GM18873 (cell line): ENCODE measurements around the gene CDK17.

Experiments
- ATAC-seq: cut with Tn5 transposase; IDR thresholded peaks from one replicate; pipeline ENCODE4 v1.9.1; 2021; ENCODE audit warnings: mild to moderate bottlenecking, moderate library complexity, moderate number of reproducible peaks; ENCODE audit not compliant: unreplicated experiment, low FRiP score

The CDK17 gene

GRCh38 chr12:96285158-96285557 is 115.1 kb downstream of the CDK17 start:
- ATAC-seq = no peak

DNA sequence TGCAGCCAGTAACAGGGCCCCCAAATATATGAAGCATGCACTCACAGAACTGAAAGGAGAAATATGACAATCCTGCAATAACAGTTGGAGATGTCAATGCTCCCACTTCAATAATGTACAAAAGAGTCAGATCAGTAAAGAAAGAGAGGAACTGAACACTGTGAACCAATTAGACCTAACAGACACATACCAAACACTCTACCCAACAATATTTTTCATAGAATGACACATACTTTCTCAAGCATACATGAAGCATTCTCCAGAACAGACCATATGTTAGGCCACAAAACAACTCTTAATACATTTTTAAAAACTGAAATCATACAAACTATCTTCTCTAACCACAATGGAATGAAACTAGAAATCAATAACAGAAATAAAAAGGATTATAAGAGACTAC is 125.9 kb downstream of the CDK17 start:
- ATAC-seq = no peak

DNA sequence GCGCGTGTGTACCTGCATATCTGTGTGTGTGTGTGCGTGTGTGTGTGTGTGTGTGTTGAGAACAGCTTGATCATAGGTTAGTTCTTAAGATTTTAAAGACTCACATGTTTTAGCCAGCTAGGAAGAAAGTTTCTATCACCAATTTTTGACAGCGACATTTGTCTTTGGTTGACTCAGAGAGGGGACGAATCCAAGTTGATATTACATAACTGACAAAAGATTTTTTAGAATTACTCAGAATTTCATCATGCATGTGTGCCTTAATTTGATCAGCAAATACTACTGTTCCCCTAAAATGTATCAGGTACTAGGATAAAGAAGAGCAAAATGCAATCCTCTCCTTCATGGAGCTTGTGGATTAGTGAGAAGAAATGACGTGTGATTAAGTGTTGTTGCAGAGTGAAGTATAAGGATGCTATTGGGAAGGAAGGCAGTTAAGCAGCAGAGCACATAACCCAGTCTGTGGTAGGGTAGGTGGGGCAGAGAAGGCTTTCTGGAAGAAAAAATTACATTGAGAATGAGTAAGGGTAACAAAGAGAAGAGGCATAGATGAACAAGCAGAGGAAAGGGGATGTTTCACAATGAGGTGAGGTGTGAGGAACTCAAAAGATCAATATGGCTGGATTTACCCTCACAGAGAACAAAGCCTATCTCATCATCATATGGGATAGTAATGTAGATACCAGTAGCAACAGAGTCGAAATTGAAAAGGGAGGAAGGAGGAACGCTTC is 128.6 kb downstream of the CDK17 start:
- ATAC-seq = no peak

DNA sequence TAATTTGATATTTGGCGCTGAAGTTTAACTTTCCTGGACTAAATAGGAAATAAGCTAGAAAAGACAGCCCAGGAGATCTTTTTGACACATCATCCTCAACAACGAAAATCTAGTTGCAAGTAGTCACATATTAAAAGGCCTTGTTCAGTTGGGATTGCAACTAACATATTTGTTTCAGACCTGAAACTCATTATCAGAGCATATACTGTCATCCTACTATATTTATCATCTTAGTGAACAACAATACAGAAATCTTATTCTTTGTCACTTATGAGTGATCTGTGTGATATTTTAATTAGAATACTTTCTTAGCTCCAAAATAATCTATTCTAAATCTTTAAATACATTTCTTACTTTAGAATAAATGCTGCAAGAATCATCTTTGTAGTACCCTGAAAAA is 134.0 kb downstream of the CDK17 start:
- no peak for ATAC-seq

DNA sequence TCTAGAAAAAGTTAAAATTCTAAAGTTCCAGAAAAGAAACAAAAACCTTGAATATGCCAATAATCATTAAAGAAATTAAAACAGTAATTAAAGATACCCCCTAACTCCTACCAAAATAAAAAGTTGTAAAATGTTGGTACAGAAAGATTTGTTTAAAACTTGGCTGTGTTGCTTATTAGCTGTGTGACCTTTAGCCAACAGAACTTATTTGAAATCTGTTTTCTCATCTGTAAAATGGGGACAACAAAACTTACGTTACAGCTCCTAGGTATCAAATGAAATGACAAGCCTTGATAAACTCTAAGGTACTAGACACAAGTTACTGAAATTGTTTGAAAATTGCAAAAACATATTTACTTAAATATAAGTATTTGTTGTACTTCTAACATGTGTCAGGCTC is 134.4 kb downstream of the CDK17 start:
- ATAC-seq = no peak

DNA sequence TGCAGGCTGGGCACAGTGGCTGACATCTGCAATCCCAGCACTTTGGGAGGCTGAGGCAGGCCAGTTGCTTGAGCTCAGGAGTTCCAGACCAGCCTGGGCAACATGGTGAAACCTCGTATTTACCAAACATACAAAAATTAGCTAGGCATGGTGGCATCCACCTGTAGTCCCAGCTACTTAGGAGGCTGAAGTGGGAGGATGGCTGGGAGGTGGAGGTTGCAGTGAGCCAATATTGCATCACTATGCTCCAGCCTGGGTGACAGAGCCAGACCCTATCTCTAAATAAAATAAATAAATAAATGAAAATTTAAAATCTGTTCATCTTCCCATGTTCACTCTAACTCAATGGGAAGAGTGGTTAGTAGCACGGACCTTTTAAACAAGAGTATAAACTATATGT is 134.8 kb downstream of the CDK17 start:
- no peak for ATAC-seq

GRCh38 chr12:96263449-96263902 is 136.8 kb downstream of the CDK17 start:
- no peak for ATAC-seq

DNA sequence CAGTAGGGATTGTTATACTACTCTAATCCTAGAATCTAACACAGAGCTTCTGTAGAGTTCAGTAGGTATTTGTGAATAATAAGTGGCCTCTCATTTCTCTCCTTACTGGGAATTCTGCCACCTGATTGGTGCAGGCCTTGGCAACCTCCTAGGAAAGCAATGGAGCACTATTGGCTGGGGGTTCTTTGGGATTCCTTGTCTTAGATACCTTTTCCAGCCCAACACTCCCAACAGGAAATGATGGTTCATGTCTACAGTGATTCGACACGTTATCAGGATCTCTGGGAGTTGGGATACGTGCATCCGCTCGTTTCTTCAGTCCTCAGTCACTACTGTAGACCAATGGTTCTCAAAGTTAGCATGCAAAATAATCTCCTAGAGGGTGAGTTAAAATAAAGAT is 138.7 kb downstream of the CDK17 start:
- ATAC-seq = no peak

- ATAC-seq = no peak
Measured at GRCh38 chr12:96260644-96261043, 139.6 kb downstream of the CDK17 start.

DNA sequence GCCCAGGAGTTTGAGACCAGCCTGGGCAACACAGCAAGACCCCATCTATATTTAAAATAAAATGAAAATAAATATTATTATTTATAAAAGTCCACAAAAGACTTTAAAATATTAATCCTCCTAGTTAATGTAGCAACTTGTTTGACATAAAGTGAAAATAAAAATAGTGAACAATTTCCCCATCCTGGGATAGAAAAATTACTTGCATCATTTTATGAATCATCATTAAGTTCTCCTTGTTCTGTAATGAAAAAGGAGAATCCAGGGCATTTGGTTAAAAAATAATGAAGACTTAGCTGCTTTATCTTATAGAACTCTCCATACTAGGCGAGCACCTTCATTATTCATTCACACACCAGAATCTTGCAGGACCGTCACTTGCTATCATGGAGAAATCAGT is 140.0 kb downstream of the CDK17 start:
- ATAC-seq = no peak

DNA sequence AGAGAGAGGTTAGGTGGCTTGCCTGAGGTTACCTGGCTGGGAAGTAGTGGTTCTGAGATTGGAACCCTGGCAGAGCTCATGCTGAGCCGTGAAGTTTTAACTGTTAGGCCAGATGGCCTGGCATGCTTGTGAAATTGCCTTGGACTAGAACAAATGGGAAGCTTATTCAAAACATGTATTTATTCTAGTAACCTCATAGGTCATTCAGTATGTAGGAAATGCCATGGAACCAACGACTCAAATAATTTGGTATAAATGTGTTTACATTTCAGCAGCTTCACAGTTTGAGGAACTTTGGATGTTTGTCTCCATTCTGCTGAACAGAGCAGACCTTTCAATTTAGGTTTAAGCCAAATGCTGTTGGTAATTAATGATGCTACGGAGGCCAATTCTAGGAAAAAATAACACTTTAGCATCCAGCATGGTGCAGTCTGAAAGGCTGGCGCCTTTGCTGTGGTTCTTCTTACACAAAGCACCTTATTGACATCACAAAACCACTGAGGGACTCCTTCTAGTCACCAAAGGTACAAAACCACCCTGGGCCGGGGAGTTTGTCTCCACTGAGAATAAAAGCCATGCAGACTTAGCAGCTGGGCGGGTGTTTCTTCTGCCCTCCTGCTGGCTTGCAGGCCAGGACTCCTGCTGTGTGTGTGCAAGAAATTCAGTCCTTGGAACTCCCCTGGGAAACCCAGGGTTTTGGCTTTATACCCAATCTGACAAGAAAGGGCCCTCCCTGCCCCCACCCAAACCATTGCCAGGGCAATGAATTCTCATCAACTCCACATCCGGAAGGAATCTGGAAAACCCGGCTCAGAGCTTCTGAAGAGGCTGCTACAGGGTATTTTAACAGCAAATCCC is 141.9 kb downstream of the CDK17 start:
- no peak for ATAC-seq

DNA sequence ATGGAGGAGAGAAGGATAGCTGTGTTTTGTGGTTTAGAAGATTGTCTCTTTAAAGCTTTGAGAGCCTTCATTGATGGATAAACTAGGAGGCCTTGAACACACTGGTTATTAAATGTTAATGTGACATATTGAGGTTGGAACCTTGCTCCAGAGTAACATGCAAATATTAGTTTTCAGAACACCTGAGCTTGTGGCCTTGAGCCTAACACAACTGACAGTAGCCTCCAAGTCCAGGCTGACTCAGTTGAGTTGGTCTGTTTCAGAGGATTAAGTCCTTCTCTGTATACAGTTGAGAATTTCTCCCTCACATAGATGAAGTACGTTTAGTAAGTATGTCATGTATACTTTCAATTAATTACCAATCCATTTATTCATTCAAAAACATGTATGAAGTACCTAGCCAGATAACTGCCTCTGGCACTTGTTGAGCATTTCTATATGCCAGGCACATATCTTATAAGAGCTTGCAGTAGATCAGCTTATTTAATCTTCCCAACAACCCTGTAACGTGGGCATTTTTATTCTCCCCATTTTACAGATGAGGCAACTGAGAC is 142.6 kb downstream of the CDK17 start:
- ATAC-seq = no peak

GRCh38 chr12:96256672-96257361 is 143.4 kb downstream of the CDK17 start:
- ATAC-seq = no peak

- ATAC-seq = no peak
Measured at GRCh38 chr12:96255077-96255476, 145.2 kb downstream of the CDK17 start.

DNA sequence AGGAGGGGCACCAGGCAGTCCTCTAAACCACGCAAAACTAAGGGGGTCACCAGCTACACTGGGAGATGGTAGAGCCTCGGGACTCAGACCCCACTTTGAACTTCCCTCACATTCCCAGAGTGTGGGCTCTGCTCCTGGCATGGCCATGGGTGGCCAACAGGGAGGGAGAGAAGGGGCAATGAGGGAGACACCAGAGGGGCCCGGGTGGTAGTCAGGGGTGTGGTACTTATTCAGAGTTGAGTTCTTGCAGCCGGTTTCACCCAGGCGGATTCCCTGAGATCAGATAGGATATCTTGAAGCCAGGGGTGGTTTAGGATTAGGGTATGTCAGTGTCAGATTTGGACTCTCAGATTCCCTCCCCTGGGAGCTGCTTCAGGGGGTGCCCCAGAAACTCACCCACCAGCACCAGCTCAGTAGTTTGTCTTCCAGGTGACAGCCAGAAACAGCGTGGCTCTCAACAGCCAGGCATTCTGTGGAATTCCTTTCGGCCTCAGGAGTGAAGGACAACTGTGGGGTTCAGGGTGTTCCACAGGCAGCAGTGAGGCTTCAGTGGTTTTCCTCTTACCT is 150.0 kb downstream of the CDK17 start:
- no peak for ATAC-seq

- no peak for ATAC-seq
Measured at GRCh38 chr12:96249196-96250118, 150.8 kb downstream of the CDK17 start.

DNA sequence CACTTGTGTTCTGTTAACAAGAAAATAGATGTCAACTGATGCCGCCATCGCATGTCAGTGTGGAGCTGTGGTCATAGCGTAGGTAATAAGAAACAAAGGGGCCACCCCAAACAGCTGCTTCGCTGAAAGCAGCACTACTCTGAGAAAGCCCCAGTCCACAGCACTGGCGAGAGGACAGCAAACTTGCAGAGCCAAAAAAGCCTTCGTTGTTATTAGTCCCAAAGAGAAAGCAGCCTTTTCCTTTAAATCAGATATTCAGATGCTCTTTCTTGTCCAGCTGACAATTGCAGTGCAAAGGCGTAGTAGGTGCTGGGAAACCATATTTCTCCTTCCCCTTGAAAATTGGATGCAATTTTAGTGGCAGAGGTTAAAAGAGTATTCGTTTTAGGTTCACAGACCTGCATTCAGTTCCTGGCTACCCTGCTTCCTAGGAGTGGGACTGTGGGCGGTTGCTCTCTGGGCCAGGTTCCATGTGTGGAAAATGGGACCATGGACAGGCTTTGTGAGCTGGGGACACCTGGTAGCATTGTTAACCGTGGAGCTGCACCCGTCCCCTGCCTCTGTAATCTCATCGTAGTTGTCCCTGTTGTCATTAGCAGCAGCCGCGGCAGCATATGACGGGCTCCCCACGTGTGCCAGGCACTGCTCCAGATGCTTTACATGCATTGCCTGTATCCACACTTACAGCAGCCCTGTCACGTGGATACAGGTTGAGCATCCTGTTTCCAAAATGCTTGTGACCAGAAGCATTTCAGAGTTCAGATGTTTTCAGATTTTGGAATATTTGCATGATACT is 151.9 kb downstream of the CDK17 start:
- ATAC-seq = no peak

GRCh38 chr12:96247563-96247962 is 152.7 kb downstream of the CDK17 start:
- ATAC-seq = no peak
